HG02759 (cell line): Measurements from ENCODE around the gene MRPL18.

Source experiments
- ATAC-seq: cut with Tn5 transposase; IDR thresholded peaks from one replicate; pipeline ENCODE4 v1.9.1; 2021; ENCODE audit warnings: mild to moderate bottlenecking, moderate library complexity; ENCODE audit not compliant: unreplicated experiment

The MRPL18 gene

DNA sequence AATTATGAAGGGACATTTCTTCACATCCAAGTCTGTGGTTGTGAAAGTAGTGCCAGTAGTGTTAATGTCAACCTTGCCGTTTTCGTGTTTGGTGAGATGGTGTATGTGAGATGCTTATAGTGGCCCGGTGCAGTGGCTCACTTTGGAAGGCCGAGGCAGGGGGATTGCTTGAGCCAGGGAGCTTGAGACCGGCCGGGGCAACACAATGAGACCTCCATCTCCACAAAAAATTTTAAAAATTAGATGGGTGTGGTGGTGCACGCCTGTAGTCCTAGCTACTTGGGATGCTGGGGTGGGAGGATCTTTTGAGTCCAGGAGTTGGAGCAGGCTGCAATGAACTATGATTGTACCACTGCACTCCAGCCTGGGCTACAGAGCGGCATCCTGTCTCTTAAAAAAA is 47.2 kb downstream of the MRPL18 start:
- ATAC-seq = no peak

DNA sequence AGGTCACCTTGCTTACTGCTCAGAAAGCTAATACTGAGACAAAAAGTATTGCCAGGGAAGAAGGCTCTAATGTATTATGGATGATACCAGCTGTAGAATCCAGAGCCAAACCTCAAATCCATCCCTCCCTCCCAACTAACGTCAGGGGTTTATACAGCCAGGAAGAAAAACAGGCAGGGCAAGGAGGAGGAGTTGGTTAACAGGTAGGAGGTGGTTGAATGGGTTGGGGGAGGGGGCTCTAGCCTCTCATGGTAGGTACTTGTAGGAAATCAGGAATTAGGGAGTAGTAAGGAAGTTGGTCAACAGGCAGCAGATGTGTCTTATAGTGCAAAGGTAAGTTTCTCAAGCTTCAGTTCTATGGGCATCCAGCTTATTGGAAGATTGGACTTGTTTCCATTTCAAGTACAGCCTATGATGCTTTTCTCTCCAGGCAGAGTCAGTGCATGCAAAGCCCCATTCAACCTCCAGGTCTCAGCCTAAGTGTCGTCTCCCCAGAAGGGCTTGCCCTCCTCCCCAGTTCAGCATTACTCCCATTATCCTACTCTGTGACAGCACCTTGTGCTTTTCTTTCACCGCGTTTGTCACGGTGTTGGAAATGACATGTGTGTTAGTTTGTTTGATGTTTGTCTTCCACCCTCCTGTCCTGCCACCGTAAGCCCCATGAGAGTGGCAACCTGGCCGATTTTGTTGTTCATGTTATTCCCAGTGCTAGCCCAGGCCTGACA is 47.9 kb downstream of the MRPL18 start:
- ATAC-seq = no peak

DNA sequence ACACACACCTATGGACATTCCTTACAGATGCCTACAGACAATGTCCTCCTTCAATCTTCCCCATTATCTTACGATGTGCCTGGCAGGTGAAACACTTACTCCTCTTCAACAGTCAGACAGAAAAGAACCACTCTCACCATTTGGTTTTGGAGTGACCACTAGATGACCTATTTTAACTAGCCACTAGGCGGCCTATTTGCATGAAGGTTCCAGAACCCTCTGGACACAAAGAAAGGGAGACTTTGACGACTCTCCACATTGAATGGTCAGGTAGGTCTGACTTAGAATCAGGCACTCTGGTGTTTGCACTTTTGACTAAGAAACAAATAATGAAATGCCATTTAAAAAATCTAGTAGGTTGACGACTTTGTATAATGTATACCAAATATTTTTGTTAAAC is 51.8 kb downstream of the MRPL18 start:
- ATAC-seq = no peak

DNA sequence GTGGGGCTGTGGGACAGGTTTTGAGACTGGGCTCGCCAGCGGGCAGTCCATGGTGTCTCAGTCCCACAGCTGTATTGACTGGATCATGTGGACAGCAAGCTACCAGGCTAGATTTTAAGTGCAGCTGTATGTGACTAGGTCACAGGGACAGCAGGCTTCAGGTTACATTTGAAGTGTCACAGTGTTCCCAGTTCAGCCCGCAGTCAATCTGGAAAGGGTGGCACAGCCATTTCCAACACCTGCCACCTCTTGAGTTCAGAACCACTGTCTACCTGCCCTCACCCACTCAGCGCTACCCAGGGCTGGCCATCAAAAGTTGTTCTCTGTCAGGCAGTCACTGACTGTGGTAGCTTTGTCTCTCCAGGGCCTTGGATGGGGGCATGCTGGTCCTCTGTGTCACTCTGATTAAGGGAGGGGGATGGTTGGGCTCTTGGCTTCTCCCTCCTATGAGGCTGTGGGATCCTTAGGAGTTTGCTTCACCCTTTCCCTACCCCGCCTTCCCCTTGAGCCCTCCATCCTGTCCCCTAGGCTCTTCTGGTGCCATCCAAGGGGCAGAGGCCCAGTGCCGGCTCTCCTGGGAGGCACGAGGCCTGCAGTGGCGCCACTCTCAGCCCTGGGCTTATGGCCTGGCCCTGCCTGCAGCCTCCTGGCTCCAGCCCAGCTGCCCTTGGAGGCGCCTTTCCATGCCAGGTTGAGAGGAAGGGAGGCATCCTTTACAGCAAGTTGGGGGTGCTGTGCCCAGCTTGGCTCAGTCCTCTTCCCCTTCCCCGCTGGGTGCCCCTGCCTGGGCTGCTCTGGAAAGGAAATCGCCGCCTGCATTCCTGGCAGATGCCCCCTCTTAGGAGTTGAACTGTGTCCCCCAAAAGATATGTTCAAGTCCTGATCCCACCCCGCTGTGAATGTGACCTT is 54.7 kb downstream of the MRPL18 start:
- ATAC-seq = no peak
